Keratinocyte (primary cell): ENCODE measurements around the gene RGS6. TPM values are rescaled to one million over a fixed set of nuclear protein-coding genes. Genes with fewer than 3 reads are reported as not detected.

Experiments
- DNase-seq: peaks from one replicate; pipeline ENCODE4 v3.0.0-alpha.2; 2011; ENCODE audit warnings: low read depth, missing footprints, low spot score
- FAIRE-seq: peaks from 2 replicates; lab custom pipeline; 2011; peaks lifted over from hg19 to GRCh38; lab: Jason Lieb, UNC
- H2AFZ ChIP-seq: 2 replicates; pipeline ENCODE4 v1.6.0; 2012; ENCODE audit warnings: low read length, control low read depth, inconsistent platforms; ENCODE audit not compliant: control insufficient read depth
- H3K27ac ChIP-seq: 2 replicates; pipeline ENCODE4 v1.5.1; 2011; ENCODE audit warnings: low read length; ENCODE audit not compliant: control insufficient read depth, insufficient read depth
- H3K27me3 ChIP-seq: 3 replicates; pipeline ENCODE4 v1.6.0; 2011; ENCODE audit warnings: low read length; ENCODE audit not compliant: control insufficient read depth, insufficient read depth; ENCODE audit errors: extremely low read depth
- H3K36me3 ChIP-seq, 2 experiments: 2 replicates in 1 of 2; 3 replicates in 1 of 2; pipeline ENCODE4 v1.5.1; 2011; ENCODE audit warnings: low read length in 2 of 2, mild to moderate bottlenecking in 1 of 2; ENCODE audit not compliant: control insufficient read depth in 2 of 2, insufficient read depth in 2 of 2; ENCODE audit errors: extremely low read depth in 1 of 2
- H3K4me1 ChIP-seq: 3 replicates; pipeline ENCODE4 v1.5.1; 2011; ENCODE audit warnings: low read length; ENCODE audit not compliant: control insufficient read depth, insufficient read depth; ENCODE audit errors: extremely low read depth
- H3K4me2 ChIP-seq: 3 replicates; pipeline ENCODE4 v1.6.0; 2011; ENCODE audit warnings: low read depth, low read length; ENCODE audit not compliant: control insufficient read depth, insufficient read depth; ENCODE audit errors: extremely low read depth
- H3K4me3 ChIP-seq, 3 experiments: fragments of 200-600 bp in 1 of 3; sonication (generic) in 1 of 3; 2 replicates in 2 of 3; 3 replicates in 1 of 3; pipeline ENCODE4 v1.5.1; 2011 to 2016; ENCODE audit warnings: low read length in 3 of 3, mild to moderate bottlenecking in 3 of 3, control low read depth in 2 of 3, inconsistent platforms in 1 of 3, low read depth in 1 of 3, mixed read lengths in 1 of 3, mixed run types in 1 of 3, moderate library complexity in 1 of 3; ENCODE audit not compliant: control insufficient read depth in 2 of 3, insufficient read depth in 2 of 3; ENCODE audit errors: extremely low read depth in 1 of 3
- H3K79me2 ChIP-seq: 2 replicates; pipeline ENCODE4 v1.6.0; 2012; ENCODE audit warnings: low read length; ENCODE audit not compliant: control insufficient read depth, insufficient read depth
- H3K9ac ChIP-seq: 3 replicates; pipeline ENCODE4 v1.6.0; 2011; ENCODE audit warnings: low read length; ENCODE audit not compliant: control insufficient read depth, insufficient read depth; ENCODE audit errors: extremely low read depth
- H3K9me1 ChIP-seq: 3 replicates; pipeline ENCODE4 v1.6.0; 2011; ENCODE audit warnings: low read length; ENCODE audit not compliant: control insufficient read depth, insufficient read depth; ENCODE audit errors: extremely low read depth
- H3K9me3 ChIP-seq: 2 replicates; pipeline ENCODE4 v1.5.1; 2012; ENCODE audit warnings: low read depth, low read length; ENCODE audit not compliant: control insufficient read depth
- H4K20me1 ChIP-seq: 3 replicates; pipeline ENCODE4 v1.6.0; 2011; ENCODE audit warnings: low read length; ENCODE audit not compliant: control insufficient read depth, insufficient read depth; ENCODE audit errors: extremely low read depth
- CTCF ChIP-seq, 3 experiments: IDR thresholded peaks in 1 of 3; conservative IDR thresholded peaks in 1 of 3; optimal IDR thresholded peaks in 1 of 3; 2 replicates in 2 of 3; 3 replicates in 1 of 3; pipeline versions ENCODE3 to v1.5.1; 2011; ENCODE audit warnings: low read length in 3 of 3, mild to moderate bottlenecking in 3 of 3, moderate library complexity in 2 of 3, control low read depth in 1 of 3, inconsistent platforms in 1 of 3; ENCODE audit not compliant: insufficient read depth in 2 of 3; ENCODE audit errors: extremely low read depth in 1 of 3
- EZH2 ChIP-seq: IDR thresholded peaks from one replicate; pipeline ENCODE4 v1.6.1; 2012; ENCODE audit warnings: inconsistent platforms, mild to moderate bottlenecking, low read length, moderate library complexity
- dilution Hi-C: fragments of 300-500 bp; cut with MboI; formaldehyde crosslinking; loops from one replicate; pipeline ENCODE4 v1.7.0; 2020; ENCODE audit warnings: low sequenced_read_pairs; ENCODE audit not compliant: extremely low pct_ligation_motif_present
- polyA plus RNA-seq, 5 experiments: library from polyadenylated mRNA; depleted of rRNA in 3 of 5; stranded (reverse) in 3 of 5; stranded (forward) in 1 of 5; unstranded in 1 of 5; fragments of >200 nt; gene quantifications; 1 replicate in 1 of 5; 2 replicates in 3 of 5; 3 replicates in 1 of 5; pipeline versions ENCODE4 v1.2.1 to v1.2.3, GENCODE V29; 2011 to 2012; ENCODE audit warnings: missing spikeins in 2 of 5, low read depth in 1 of 5, low replicate concordance in 1 of 5

Gene RGS6
- polyA plus RNA-seq, 1 donor (not counting 4 experiments of a cell fraction or from before 2014, with no cell fraction given) = not detected

- no peak overlapping the region for H3K4me2 ChIP-seq
- H3K9me1 ChIP-seq = no peaks in the 10 kb centered on the region
- no peak for TF ChIP-seq CTCF (optimal IDR thresholded peaks at IDR 0.05 in 1 of 3, IDR thresholded peaks at IDR 0.05 in 1 of 3, conservative IDR thresholded peaks at IDR 0.05 in 1 of 3; ENCODE audit: extremely low read depth in 1 of 3, insufficient read depth in 2 of 3, low read length in 3 of 3)
- no peak for TF ChIP-seq EZH2
- DNase-seq (no peak), FAIRE-seq (no peak)
- no peaks in the 10 kb centered on the region for H3K36me3 ChIP-seq
- no peak overlapping the region for H3K27ac ChIP-seq
- no peak overlapping the region for H2AFZ ChIP-seq
- H4K20me1 ChIP-seq = no peaks in the 10 kb centered on the region
- no peak overlapping the region for H3K4me3 ChIP-seq
- peaks cover 1% of the 10 kb centered on the region for H3K9me3 ChIP-seq
- no peaks in the 10 kb centered on the region for H3K4me1 ChIP-seq
- dilution Hi-C loops = no loop called here
- H3K27me3 ChIP-seq = no peaks in the 10 kb centered on the region
- H3K79me2 ChIP-seq = no peaks in the 10 kb centered on the region
- H3K9ac ChIP-seq = no peak overlapping the region
Measured at GRCh38 chr14:72278316-72278715, 346.1 kb downstream of the RGS6 start.

- no peaks in the 10 kb centered on the region for H3K27me3 ChIP-seq
- no peak for DNase-seq
- H3K27ac ChIP-seq = no peak overlapping the region
- TF ChIP-seq EZH2 (no peak), CTCF (optimal IDR thresholded peaks at IDR 0.05 in 1 of 3, IDR thresholded peaks at IDR 0.05 in 1 of 3, conservative IDR thresholded peaks at IDR 0.05 in 1 of 3; ENCODE audit: extremely low read depth in 1 of 3, insufficient read depth in 2 of 3, low read length in 3 of 3) (no peak)
- no peaks in the 10 kb centered on the region for H4K20me1 ChIP-seq
- no peak for FAIRE-seq
- H3K9ac ChIP-seq = no peak overlapping the region
- no peaks in the 10 kb centered on the region for H3K4me1 ChIP-seq
- H3K79me2 ChIP-seq = no peaks in the 10 kb centered on the region
- no peak overlapping the region for H3K4me2 ChIP-seq
- no peak overlapping the region for H2AFZ ChIP-seq
- dilution Hi-C loops = no loop called here
- no peaks in the 10 kb centered on the region for H3K9me1 ChIP-seq
- H3K36me3 ChIP-seq = no peaks in the 10 kb centered on the region
- H3K9me3 ChIP-seq = peaks cover 5% of the 10 kb centered on the region
- H3K4me3 ChIP-seq = no peak overlapping the region
Measured at GRCh38 chr14:72284176-72284575, 351.9 kb downstream of the RGS6 start.
